ENCODE data around the gene PLTP.

DNA sequence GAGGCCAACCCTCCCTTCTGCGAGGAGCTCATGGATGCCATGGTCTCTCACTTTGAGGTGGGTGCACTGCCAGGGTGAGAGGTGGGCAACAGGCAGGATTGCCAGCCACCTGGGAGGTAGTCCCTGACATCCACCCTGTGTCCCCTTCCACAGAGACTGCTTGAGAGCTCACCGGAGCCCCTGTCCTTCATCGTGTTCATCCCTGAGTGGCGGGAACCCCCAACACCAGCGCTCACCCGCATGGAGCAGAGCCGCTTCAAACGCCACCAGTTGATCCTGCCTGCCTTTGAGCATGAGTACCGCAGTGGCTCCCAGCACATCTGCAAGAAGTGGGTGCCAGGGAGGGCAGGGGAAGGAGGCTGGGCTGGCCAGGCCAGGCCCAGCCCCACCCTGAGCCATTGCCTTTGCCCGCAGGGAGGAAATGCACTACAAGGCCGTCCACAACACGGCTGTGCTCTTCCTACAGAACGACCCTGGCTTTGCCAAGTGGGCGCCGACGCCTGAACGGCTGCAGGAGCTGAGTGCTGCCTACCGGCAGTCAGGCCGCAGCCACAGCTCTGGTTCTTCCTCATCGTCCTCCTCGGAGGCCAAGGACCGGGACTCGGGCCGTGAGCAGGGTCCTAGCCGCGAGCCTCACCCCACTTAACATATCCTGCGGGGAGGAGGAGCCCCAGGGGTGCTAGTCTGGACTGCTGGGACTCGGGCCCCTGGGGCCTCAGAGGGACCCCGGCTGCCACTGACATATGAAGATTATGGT, 35.3 kb upstream of the PLTP start:
- TF ChIP-seq, protein P1, sequence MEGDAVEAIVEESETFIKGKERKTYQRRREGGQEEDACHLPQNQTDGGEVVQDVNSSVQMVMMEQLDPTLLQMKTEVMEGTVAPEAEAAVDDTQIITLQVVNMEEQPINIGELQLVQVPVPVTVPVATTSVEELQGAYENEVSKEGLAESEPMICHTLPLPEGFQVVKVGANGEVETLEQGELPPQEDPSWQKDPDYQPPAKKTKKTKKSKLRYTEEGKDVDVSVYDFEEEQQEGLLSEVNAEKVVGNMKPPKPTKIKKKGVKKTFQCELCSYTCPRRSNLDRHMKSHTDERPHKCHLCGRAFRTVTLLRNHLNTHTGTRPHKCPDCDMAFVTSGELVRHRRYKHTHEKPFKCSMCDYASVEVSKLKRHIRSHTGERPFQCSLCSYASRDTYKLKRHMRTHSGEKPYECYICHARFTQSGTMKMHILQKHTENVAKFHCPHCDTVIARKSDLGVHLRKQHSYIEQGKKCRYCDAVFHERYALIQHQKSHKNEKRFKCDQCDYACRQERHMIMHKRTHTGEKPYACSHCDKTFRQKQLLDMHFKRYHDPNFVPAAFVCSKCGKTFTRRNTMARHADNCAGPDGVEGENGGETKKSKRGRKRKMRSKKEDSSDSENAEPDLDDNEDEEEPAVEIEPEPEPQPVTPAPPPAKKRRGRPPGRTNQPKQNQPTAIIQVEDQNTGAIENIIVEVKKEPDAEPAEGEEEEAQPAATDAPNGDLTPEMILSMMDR (IDR thresholded peaks at IDR 0.05): no peak
- no peak for TF ChIP-seq POLR2A (IDR thresholded peaks at IDR 0.05)

Measured in testis (tissue), 2 donors.